ENCODE results near the gene ACKR1.

GRCh38 chr1:159161719-159162026 lies 43.0 kb upstream of the ACKR1 start:
- TF ChIP-seq, protein P1, sequence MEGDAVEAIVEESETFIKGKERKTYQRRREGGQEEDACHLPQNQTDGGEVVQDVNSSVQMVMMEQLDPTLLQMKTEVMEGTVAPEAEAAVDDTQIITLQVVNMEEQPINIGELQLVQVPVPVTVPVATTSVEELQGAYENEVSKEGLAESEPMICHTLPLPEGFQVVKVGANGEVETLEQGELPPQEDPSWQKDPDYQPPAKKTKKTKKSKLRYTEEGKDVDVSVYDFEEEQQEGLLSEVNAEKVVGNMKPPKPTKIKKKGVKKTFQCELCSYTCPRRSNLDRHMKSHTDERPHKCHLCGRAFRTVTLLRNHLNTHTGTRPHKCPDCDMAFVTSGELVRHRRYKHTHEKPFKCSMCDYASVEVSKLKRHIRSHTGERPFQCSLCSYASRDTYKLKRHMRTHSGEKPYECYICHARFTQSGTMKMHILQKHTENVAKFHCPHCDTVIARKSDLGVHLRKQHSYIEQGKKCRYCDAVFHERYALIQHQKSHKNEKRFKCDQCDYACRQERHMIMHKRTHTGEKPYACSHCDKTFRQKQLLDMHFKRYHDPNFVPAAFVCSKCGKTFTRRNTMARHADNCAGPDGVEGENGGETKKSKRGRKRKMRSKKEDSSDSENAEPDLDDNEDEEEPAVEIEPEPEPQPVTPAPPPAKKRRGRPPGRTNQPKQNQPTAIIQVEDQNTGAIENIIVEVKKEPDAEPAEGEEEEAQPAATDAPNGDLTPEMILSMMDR (IDR thresholded peaks at IDR 0.05): no peak
- TF ChIP-seq POLR2AphosphoS5 (IDR thresholded peaks at IDR 0.05; ENCODE audit: low read depth, low read length) (no peak), REST (IDR thresholded peaks at IDR 0.05; ENCODE audit: insufficient read depth in 1 of 2, low read depth in 2 of 2, low read length in 1 of 2) (no peak)

All from Panc1 (cell line).